GM18507 (cell line): ENCODE measurements around the gene COL4A6.
A peak's percentile ranks its signal among the peaks of the same experiment; 100 is the strongest.

ENCODE experiments used
- DNase-seq: peaks from one replicate; pipeline ENCODE4 v3.0.0; 2011; ENCODE audit warnings: low read depth; ENCODE audit not compliant: insufficient read length; ENCODE audit errors: extremely low spot score
- FAIRE-seq: peaks from 2 replicates; lab custom pipeline; 2011; peaks lifted over from hg19 to GRCh38; lab: Jason Lieb, UNC

Gene COL4A6

GRCh38 chrX:108347800-108348199, 90.4 kb downstream of the COL4A6 start:
- no peak for DNase-seq
- FAIRE-seq = no peak

- no peak for DNase-seq
- FAIRE-seq = no peak
These were observed 94.0 kb downstream of the COL4A6 start for GRCh38 chrX:108344216-108344615.

DNA sequence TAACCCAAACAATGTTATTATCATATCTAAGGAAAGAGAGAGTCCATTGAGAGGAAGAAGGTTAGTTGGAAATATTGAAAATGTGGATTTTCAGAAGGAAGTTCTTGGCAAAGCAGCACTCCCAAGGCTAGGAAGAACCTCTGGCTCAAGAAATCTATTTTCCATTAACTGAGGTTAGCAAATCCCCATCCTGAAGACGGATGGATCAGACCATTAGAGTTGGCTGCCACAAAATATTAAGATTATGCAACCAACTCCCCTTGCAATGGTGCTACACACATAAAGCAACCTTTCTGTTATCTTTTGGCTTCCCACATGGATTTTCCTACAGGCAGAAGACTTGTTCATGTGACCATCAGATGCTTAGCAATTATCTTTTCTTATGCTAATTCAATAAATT, 96.3 kb downstream of the COL4A6 start:
- DNase-seq (no peak), FAIRE-seq (no peak)

DNA sequence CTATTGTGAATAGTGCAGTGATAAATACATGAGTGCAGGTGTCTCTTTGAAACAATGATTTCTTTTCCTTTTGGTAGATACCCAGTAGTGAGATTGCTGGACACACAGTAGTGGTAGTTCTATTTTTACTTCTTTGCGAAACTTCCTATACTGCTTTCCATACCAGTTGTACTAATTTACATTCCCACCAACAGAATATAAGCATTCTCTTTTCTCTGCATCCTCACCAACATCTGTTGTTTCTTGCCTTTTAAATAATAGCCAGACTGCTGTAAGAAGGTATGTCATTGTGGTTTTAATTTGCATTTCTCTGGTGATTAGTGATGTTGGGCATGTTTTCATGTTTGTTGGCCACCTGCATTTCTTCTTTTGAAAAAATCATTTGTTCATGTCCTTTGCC, 105.9 kb downstream of the COL4A6 start:
- DNase-seq = no peak
- FAIRE-seq = no peak

DNA sequence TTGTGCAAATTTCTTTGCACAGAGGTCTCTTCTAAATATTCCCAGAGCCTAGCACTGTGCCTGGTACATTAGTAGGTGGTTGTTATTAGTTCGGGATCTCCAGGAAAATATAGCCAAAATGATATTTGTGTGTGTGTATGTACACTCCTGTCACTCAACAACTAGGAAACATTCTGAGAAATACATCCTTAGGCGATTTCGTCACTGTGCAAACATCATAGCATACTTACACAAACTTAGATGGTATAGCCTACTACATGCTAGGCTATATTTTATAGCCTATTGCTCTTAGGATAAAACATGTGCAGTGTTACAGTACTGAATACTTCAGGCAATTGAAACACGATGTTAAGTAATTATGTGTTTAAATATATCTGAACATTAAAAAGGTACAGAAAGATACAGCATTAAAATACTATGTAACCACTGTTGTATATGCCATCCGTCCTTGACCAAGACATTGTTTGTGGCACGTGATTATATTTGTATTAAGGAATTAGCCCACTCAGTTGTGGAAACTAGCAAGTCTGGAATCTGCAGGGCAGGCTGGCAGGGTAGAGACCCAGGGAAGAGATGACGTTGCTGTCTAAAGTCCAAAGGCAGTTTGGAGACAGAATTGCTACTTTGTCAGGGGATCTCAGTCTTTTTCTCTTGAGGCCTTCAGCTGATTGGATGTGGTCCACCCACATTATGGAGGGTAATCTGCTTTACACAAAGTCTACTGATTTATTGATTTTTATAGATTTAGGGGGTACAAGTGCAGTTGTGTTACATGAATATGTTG, 106.9 kb downstream of the COL4A6 start:
- FAIRE-seq = no peak

GRCh38 chrX:108323751-108324150, 114.5 kb downstream of the COL4A6 start:
- DNase-seq (no peak), FAIRE-seq (no peak)

More for the DNA sequence above, 106.9 kb downstream of the COL4A6 start:
- no peak for DNase-seq

DNA sequence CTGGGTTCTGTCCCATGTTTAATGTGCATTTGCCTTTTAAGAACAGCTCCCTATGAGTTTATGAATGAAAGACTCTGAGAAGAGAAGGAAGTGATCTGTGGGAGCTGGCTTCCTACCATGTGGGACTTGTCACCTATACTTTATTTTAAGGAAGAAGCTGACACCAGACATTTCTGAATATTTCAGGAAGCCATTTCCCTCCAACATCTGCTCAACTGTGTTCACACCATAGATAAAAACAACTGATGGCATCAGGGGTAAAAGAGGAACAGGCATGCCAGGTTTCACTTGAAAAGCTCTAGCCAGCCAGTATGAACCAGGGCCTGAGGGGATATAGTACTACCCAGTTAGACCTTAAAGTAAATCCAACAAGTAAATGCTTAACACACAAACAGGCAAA, 116.0 kb downstream of the COL4A6 start:
- DNase-seq (no peak), FAIRE-seq (no peak)

DNA sequence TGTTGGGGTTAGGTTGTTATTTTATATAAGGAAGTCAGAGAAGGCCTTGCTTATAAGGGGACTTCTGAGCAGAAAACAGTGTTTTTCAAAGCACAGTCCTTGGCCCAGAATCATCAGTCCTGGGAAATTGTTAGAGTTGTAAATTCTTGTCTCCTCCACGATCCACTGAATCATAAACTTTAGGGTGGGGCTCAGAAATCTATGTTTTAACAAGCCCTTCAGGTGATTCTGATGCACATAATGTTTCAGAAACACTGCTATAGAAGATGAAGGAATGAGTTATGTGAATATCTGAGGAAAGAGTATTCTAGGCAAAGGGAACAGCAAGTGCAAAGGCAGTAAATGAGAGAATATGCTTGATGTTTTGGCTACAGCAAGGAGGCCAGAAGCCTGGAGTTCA, 121.8 kb downstream of the COL4A6 start:
- FAIRE-seq = no peak
- no peak for DNase-seq

- DNase-seq (no peak), FAIRE-seq (no peak)
These were observed 124.6 kb downstream of the COL4A6 start for GRCh38 chrX:108313669-108314068.

DNA sequence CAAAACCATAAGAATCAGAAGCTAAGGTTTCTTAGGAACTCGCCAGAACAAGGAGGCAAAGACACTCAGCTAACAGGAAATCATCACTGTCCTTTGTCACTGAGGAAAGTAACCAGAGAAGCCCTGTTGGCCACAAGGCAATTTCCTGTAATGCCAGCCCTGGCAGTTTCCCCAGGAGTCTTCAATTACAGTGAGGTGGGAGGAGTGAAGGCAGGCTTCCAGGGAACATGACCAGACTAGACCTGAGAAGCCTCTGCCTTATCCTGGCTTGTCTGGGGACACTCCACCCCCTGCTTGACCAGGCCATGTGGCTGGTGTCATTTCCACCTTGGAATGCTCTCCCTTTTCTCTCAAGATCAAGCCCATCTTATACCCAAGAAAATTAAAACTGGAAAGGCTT, 125.3 kb downstream of the COL4A6 start:
- FAIRE-seq (no peak), DNase-seq (no peak)

GRCh38 chrX:108312011-108312410, 126.2 kb downstream of the COL4A6 start:
- DNase-seq = no peak
- no peak for FAIRE-seq

DNA sequence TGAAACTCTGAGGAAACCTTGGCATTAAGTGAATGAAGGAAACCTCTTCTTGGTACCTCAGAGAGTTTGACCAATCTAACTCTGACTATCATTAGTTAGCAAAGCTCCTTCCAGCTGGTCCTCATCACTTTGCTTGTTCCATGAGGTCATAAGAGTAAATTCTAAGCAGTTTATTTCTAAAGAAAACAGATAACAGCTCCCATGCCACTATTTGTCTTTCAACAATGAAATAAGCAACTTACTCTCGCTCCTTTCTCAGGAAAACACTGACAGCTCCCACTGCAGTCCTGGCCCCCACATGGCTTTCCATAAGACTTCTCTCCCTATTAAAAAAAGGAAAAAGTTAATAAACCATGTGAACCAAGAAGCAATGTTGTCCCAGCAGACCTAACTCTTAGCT, 127.7 kb downstream of the COL4A6 start:
- FAIRE-seq = no peak

GRCh38 chrX:108309144-108309543, 129.1 kb downstream of the COL4A6 start:
- DNase-seq (no peak), FAIRE-seq (no peak)

More for the DNA sequence above, 127.7 kb downstream of the COL4A6 start:
- no peak for DNase-seq

DNA sequence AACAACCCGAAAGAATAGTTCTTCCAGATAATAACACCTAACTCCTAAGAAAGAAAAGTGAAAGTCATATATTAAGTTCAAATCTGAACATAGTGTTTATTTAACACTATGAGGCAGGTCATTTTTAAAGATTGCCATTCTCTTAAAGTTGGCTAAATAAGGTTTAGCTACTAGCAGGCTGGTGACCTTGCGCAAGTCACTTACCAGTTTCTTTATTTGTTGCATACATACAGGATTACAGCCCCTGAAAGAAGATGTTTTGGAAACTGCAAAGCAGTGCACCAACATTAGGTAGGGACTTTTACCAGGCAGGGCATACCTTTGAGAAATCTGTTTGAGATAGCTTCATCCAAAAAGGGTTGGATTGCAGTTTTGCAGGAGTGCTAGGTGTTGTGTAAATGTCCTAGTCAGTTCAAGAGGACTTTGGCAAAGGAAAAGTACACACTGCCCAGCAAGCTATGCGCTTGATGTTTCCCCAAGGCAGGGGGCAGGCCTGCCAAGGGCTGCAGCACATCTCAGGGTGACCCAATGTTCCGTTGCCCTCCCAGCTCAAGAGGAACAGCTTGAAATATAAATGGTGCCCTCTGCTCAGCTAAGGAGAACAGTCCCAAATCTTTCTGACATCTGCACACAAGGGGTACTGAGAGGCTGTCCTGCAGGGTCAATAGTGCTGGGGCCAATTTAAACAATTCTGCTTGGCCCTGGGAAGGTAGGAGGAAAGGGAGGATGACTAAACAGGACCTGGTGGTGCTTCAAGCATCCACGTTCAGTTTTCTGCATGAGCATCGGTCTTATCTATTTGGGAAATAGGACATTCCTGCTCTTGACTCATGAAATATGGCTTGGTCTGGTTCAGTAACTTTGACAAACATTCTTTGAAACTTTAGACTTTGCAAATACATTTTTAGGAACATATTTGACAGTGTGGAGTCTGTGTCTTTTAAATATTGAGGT, 130.8 kb downstream of the COL4A6 start:
- FAIRE-seq (no peak), DNase-seq (no peak)

GRCh38 chrX:108306086-108306485, 132.1 kb downstream of the COL4A6 start:
- FAIRE-seq = no peak
- no peak for DNase-seq

GRCh38 chrX:108304757-108305156, 133.5 kb downstream of the COL4A6 start:
- FAIRE-seq = no peak
- DNase-seq = no peak

DNA sequence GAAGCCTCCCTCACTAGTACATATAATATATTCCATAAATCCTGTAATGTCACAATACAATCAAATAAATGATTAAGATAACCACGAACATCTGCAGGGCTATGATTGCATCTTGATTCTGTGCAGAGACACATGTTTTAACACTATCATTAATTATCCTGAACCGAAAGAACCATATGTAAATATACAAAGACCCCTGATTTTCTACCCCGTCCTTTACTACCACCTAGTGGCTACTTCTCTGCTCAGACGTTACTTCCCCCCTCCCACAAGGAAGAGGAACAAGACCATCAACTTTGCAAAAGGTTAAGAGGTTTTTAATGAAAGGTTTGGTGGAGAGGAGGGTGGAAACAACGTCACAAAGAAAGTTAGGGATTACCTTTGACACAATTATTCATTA, 134.0 kb downstream of the COL4A6 start:
- peak; percentile 92 for FAIRE-seq
- no peak for DNase-seq

DNA sequence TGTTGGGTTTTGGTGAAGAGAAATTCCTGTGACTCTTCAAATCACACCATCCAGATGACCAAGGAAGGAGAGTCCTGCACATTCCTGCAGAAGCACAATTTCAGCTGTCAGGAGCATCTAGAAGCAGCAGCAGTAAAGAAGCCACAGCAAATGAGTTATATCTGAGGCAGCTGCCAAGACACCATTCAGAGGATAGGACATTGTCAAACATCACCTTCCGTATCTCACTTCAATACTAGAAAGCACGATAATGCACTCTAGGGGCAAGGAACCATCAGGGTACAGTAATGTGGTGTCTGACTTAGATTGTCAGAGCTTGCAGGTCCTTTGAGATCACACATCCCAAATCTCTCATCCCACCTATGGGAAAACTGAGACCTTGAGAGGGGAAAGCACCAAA, 134.5 kb downstream of the COL4A6 start:
- DNase-seq (no peak), FAIRE-seq (no peak)

GRCh38 chrX:108299704-108300103, 138.5 kb downstream of the COL4A6 start:
- no peak for FAIRE-seq
- DNase-seq = no peak

DNA sequence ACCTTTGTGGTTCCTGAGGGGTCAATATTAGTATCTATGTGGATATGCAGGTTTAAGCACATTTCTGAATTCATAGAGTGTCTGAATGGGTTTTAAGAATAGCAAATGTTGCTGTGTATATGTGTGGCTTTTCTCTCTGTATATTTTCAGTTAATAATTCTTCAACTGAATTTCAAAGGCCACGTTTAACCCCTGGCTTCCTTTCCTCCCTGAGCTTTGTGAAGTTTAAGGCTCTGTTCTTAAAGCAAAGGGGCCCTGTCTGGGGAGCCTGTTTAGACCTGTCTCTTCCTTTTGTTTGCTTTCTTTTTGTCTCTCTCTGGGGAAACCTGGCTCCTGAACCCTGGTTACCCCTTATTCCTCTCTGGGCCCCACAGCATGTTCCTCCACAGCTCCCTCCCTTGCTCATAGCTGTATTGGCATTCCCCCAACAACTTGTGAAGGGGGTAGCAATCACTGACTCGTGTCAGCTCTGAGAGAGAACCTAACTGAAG, 139.1 kb downstream of the COL4A6 start:
- peak; percentile 81 for FAIRE-seq
- no peak for DNase-seq
